ENCODE results near the gene KRTCAP3.

- TF ChIP-seq CTCF (conservative IDR thresholded peaks at IDR 0.05; ENCODE audit: low read length), result no peak
- TF ChIP-seq EZH2phosphoT487 (IDR thresholded peaks at IDR 0.05; ENCODE audit: borderline replicate concordance, low read depth, low read length), result no peak
Observed at GRCh38 chr2:27416151-27416550, 26.0 kb upstream of the KRTCAP3 start.

Measured in OCI-LY7 (cell line).